Activated T-helper 1 cell treated with anti-CD3 and anti-CD28 coated beads, Interleukin-2, amount 50 U/mL, for 16 hours (primary cell): ENCODE data around the gene RNF223.
"Not testable (repeated sequence)": the region's sequence is repeated elsewhere in the genome, so short reads cannot be mapped to it uniquely, and the experiment has no call there.

ENCODE experiments used
- DNase-seq, 2 donors: peaks; one replicate each; pipeline ENCODE4 v3.0.0-alpha.2; 2020; ENCODE audit warnings: low read depth in 1 of 2, low spot score in 1 of 2

The RNF223 gene

DNA sequence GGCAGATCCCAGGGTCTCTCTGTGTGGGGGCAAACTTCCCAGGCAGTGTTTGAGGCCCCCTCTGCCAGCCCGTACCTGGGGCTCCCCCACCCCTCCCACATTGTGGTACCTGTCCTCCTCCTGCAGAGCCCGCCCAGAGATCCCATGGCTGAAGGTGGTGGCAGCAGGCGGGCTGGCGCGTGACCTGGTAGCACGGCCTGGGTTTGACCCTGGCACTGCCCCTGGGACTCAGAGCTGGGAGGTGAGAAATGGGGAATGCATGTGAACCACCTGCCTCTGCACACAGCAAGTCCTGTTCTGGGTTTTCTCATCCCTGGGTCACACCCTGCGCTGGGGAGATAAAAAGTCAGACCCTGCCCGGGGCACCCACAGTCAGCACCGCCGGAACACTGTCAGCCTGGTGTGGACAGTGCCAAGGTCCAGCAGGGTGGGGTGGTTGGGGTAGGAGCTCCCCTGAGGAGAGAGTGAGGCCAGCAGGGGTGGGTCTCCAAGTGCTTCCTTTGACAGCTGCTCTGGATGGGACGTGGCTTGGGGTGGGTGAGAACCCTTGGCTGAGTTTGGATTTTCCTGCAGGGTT, 42.4 kb downstream of the RNF223 start:
- DNase-seq = no peak

DNA sequence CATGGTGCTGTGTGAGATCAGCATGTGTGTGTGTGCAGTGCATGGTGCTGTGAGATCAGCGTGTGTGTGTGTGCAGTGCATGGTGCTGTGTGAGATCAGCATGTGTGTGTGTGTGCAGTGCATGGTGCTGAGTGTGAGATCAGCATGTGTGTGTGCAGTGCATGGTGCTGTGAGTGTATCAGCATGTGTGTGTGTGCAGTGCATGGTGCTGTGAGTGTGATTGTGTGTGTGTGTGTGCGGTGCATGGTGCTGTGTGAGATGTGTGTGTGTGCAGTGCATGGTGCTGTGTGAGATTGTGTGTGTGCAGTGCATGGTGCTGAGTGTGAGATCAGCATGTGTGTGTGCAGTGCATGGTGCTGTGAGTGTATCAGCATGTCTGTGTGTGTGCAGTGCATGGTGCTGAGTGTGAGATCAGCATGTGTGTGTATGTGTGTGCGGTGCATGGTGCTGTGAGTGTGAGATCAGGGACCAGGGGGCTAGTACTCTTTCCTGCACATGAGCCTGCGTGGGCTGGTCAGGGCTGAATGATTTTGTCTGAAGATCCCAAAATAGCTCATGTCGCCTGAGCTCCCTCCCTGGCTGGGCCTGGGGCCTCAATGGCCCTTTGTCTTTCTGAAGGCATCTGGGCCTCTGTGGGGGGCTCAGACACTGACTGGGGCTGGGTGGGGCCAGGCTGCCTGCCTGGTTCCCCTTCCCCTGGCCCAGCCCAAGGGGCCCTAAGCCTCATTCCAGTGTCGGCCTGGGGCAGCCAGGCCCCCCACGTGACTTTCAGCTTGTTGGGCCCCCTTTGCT, 43.0 kb downstream of the RNF223 start:
- DNase-seq = not testable (repeated sequence)

DNA sequence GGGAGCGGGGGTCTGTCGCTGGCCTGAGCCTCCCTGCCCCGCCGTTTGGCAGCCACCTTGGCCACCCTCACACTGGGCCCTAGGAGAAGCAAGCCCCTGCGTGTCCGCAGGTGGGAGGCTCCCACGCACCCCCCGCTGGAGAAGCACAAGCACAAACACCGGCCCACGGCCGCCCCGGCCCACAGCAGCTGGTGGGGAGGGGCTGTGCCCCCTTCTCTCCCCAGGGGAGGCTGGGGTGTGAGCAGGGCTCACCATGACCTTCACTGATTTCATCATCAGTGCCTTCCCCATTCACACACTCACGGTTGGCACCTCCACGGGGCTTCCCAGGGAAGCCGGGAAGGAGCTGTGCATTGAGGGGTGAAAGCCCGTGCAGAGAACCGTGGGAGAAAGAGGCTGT, 46.3 kb downstream of the RNF223 start:
- DNase-seq = no peak

DNA sequence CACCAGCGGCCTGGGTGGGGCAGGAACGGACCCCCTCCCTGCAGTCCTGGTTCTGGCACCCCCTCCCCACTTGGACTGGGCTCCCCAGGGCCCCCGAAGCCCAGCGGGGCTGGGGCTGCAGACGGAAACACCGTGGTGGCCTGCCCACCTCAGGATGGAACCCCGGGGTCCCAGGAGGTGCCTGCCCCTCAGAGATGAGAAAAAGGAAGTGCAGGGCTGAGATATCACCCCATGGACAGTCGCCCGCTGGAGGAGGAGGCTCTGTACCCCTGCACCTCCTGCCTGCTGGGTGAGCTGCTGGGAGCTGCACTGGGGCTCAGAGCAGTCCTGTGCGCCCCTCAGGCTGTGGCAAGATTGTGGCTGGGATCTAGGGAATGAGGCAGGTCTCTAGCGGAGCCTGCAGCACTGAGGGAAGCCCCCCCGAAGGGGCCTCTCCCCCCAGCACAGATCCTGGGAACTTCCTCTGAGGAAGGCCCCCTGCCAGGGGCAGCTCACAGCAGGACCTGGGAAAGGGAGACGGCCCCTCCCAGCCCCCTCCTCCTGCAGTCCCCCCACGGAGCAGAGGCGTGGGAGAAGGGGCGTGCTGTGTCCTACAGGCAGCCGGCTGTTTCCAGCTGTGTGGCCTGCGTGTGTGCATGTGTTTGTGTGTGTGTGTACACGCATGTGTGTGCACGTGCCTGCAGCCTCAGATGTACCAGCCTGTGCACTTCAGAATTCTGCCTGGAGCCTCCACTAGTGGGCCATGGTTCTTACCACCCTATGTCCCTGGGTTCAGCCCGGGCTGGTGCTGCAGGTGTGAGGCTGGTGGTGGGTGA, 47.3 kb downstream of the RNF223 start:
- no peak for DNase-seq

DNA sequence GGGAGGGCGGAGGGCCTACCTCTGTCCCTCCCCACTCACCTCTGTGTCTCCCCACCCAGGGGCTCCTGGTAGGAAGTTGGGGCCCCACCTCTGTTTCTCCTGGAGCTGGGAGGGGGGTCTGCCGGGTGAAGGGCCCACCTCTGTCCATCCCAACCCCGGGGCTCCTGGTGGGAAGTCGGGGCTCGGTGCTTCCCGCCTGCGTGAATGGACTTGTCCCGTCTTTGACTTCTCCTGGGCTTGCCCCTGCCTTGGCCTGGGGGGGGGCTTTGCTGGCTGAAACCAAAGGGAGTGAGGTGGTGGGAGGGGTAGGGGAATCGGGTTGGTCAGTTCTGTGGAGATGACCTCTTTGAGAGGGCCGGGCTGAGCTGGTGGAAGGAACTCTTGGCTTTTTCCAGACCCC, 48.4 kb downstream of the RNF223 start:
- no peak for DNase-seq

DNA sequence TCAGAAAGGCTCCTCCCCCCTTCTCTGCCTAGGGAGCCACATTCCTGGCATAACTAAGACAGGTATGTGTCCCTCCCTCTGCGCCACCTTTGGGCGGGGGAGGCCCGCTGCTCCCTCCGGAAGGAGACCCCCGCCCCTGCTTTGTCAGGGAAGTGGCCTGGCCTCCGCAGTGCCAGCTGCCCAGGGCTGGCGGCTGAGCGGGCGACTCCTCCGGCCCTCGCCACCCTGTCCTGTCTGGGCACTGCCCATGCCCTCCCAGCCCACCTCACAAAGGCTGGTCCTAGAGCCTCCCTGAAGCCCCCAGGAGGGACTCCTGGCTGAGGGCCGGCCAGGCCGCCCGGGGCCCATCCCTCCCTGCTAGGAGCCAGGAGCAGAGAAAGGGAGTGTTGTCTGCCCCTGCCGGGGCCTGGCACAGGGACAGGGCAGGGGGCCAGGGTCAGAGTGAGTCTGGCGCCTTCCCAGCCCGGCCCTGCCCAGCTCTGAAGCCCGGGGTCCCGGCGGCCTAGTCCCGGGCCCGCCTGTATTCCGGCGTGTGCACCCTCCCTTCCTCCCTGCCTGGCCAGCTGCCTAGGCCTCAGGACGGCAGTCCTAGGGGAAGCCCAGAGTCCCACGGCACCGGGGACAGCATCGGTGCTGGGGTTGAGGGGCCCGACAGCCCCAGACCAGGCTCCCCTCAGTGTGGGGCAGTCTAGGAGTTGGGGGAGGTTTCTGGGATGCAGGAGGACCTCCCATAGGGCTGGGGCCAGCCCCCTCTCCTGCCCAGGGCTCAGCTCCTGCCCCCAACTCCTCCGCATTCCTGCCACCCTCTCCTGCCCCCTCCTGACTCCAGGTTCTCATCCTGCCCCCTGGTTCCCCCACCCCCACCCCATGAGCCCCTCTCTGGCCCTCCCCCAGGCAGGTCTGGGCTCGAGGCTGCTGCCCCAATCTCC, 49.1 kb downstream of the RNF223 start:
- DNase-seq = no peak

DNA sequence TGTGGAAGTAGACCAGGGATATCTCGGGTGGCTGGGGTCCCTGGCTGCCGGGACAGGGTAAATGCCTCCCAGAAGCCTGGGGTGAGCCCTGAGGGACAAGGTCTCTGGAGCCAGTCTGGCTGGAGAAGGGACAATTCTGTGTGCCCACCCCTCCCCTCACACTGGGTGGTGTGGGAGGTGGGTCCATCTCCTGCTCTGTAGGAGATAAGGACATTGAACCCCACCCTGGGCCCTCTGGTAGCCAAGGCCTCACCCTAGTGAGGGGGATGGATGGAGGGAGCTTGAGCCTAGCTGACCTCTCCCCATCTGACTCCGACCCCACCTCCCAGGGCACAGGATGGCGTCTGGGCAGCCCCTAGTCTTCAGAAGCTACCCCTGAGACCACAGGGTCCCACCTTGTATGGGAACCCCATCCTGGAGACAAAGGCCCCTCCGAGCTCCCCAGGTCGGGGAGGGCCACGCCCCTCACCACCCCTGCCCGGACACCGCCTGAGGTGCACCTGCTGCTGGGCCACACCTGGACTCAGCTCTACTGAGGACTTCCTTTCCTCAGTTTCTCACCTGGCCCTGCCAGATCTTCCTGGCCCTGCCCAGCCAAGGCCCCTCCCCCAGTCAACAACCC, 49.8 kb downstream of the RNF223 start:
- DNase-seq = no peak

DNA sequence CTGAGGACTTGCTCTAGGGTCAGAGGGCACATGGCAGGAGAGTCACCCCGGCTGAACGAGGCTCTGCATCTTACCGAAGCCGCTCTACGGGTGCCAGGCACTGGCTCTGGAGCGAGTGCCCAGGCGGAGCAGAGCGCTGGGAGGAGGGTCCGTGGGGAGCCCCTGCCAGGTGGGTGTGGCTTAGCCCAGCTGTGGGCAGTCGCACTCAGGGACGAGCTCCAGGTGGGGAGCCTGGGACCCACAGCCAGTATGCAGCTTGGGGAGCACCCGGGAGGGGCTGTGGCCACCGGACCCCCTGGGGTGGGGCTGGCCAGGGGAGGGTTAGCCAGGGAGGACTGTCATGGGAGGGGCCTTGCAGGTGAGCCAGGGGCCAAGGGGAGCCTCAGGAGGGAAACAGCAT, 50.4 kb downstream of the RNF223 start:
- no peak for DNase-seq

DNA sequence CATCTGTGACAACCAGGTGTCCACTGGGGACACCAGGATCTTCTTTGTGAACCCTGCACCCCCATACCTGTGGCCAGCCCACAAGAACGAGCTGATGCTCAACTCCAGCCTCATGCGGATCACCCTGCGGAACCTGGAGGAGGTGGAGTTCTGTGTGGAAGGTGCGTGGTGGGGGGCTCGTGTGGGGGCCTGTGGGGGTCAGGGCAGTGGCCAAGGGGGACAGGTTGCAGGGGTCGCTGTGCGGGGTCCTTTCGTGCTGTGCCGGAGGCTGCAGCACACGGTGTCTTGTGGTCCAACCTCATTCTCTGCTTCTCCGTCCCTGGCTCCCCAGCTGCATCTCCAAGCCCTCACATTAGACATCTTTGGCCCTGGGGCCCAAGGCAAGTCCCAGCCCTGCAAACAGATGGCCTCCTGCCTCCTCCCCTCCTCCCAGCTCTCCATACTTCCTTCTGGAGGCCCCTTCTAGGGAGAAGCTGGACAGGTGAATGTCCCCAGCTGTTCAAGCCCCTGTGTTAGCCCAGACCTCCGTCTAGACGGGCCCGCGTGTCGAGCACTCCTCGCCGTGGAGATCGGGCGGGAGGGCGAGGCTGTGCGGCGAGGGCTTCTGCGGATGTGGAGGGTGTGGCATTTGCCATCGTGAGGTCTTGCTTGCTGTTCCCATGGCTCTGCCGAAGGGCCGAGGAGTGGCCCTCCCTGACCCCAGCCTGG, 51.6 kb downstream of the RNF223 start:
- DNase-seq = no peak

DNA sequence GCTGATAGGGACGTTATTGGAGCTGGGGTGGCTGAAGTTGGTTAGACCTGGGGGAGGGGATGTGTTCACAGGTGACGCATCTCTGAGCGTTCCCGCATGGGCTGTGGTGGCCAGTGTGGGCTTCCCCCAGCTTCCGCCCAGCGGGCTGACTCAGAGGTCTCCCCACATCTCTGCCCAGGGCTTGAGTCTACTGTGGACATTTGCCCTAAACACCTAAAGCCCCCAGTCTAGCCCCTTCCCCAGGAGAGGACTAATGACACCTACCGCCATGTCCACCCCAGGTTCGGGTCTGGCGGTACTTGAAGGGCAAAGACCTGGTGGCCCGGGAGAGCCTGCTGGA, 52.2 kb downstream of the RNF223 start:
- DNase-seq = no peak

DNA sequence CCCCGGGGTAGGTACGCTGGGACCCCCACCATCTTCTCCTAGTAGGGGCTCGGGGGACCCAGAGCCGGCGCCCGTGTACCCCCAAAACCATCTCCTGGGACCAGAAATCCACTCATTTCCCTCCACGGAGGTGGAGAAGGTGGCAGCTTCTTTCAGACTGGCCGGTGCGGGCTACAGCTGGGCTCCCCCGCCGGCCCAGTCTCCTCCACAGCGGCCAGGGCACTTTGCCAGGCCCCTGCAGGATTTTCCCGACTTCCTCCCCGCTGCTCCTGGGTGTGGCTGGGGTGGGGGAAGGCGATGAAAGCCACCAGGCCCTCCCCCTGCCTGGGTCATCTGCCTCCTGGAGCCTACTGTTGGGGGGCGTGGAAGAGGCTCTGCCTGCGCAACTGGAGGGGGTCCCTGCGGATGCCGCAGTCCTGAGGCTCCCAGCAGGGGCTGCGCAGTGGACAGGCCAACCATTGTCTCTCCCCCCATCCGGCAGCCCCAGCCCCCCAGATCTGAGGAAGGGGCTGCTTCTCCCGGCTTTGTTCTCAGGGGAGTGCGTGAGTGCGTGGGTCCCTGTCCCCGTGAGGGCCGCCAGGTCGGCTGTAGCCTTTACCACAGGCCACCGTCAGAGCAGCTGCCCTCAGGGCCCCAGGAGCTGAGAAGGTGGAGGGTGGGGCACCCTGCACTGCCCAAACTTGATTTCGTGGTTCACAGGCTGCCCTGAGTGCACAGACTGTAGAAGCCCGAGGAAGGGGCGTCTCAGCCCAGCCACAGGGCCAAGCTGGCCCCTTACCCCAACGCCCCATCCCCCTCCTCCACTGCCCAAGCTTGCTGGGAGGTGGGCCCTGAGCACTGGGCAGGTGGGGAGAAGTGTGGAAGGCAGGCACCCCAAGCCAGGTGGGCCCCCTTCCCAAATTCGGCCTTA, 52.8 kb downstream of the RNF223 start:
- no peak for DNase-seq
